MM.1S (cell line): ENCODE data around the gene MPC1L.

Source experiments
- CTCF ChIP-seq: fragments of 300-600 bp; sonication (generic); IDR thresholded peaks from 2 replicates; pipeline ENCODE4 v1.5.1; 2016; ENCODE audit warnings: antibody characterized with exemption, low read length, mixed read lengths
- EZH2 ChIP-seq: fragments of 300-600 bp; sonication (generic); optimal IDR thresholded peaks from 2 replicates; pipeline ENCODE3; 2017; ENCODE audit warnings: low read depth, mild to moderate bottlenecking, antibody characterized with exemption, low read length, mixed read lengths
- EZH2phosphoT487 ChIP-seq: fragments of 300-600 bp; sonication (generic); IDR thresholded peaks from 2 replicates; pipeline ENCODE4 v1.6.1; 2018; ENCODE audit warnings: antibody characterized with exemption, low read length

GRCh38 chrX:40632199-40632598 is 9.0 kb downstream of the MPC1L start:
- TF ChIP-seq CTCF (no peak), EZH2 (no peak), EZH2phosphoT487 (no peak)
